ENCODE data around the gene PAPOLB.
A peak's percentile ranks its signal among the peaks of the same experiment; 100 is the strongest.

PAPOLB gene

DNA sequence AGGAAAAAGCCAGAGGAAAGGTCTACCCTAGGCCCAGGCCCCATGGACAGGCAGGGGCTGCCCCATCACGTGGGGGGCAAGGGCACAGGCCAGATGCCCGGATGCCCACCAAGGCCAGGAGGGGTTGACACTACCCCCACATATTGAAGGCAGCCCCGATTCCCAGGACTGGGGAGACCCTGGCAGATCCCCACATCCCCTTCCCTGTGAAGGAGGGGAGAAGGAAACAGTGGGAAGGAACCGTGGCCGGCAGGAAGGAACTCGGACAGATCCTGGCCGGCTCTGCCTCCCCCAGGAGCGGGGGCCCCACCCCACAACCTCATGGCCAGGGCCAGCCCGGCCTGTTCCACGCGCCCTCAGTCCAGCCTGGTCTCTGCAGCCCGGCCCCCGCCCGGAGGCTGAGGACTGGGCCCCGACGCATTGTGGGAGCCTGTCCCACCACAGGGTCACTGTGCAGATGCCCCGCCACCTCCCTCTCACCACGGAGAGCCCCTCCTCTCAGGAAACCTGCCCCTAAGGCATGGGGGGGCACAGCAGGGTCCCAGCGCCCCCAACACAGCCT lies 41.3 kb downstream of the PAPOLB start:
- no peak for DNase-seq

GRCh38 chr7:4819560-4820404 lies 42.0 kb downstream of the PAPOLB start:
- no peak for DNase-seq

DNA sequence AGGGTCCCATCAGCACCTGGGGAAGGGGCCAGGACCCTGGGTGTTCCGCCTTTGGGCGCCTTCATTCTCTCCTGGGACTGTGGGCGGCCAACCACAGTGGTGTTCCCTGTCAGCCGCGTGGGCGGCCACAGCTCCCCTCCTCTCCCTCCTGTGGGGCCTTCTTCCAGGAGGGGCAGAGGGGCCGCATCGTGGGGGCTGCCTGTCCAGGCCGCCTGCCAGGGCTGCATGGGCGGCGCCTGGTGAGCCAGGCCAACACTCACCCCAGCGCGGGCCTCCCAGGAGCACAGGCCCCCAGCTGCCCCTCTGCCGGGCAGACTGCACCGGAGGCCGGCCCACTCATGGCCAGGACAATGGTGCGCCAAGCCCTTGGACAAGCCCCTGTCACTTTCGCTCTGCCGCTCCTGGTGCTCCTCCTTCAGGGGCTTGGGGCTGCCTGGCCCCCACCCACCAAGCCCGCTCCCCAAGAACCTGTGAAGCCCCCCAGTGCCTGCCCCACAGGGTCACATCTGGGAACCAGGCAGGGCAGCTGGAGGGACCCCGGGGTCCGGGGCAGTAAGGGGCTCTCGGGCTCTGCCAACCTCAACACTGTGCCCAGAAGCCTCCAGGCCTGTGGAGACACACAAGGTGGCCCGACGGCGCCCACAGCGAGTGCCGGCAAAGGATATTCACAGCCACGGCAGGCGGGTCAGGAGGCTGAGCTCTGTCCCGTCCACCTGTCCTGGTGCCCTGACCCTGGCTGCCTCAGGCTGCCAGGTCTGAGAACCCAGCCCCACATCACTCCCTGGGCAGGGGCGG lies 43.6 kb downstream of the PAPOLB start:
- no peak for DNase-seq

GRCh38 chr7:4817178-4817901 lies 44.5 kb downstream of the PAPOLB start:
- no peak for DNase-seq

DNA sequence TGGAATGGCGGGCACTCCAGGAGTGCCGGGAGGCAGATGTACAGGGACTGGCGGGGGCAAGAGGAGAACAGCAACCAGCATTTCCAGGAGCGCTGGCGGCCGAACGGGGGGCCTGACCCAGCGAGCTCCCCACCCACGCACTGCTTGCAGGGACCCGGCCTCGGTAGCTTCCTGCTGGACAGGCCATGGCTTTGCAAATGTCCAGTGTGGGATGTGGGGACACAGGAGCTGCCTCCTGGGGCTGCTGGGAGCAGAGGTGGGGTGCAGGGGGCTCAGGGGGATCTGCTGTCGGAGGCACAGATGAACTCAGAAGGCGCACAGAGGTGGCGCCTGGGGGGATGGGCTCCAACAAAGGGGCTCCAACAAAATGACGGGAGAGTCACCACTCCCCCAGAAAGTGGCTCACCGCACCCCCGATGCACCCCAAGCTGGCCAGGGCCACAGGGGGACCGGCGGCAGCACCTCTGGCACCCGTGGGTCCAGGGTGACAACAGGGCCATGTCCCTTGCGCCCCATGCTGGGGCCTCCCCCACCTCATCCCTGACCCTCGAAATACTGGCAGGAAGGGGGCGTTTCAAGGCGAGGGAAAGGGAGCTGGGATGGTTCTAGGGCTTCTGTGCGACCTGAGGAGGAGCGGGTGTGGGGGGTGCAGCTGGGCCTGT lies 45.3 kb downstream of the PAPOLB start:
- DNase-seq = no peak

DNA sequence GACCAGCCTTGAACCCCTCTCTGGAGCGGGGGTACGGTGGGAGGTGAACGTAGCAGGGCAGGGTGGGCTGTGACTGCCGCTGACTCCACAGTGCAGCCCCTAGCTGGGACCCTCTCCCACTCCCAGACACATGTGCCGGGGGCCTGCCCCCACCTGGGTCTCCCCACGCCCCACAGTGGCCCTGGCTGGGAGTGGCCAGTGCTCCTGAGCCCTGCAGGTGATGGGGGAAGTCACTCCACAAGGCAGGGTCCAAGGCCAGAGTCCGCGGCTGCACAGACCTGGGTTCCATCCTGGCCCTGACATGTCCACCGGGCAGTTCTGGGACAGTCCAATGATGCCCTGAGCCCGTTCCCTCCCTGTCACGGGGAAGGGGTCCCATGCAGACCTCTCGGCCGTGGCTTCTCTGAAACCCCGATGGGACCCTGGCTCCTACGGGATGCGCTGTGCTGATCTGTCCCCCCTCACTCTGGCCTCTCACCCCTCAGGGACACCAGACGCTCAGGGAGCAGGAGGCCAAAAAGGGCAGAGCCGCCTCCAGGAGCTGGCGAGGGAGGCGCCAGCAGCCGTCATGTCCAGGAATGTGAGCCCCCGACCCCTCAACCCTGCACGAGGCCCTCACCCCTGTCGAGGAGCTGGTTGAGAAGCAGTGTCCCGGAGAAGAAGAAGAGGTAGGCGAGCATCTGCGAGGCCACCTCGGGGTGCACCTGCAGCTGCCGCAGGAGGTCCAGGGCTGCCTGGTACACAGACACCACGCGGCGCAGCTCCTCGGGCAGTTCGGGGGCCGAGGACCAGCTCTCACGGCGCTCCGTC lies 46.0 kb downstream of the PAPOLB start:
- no peak for DNase-seq

- DNase-seq = no peak
Observed at GRCh38 chr7:4815121-4815520, 46.7 kb downstream of the PAPOLB start.

DNA sequence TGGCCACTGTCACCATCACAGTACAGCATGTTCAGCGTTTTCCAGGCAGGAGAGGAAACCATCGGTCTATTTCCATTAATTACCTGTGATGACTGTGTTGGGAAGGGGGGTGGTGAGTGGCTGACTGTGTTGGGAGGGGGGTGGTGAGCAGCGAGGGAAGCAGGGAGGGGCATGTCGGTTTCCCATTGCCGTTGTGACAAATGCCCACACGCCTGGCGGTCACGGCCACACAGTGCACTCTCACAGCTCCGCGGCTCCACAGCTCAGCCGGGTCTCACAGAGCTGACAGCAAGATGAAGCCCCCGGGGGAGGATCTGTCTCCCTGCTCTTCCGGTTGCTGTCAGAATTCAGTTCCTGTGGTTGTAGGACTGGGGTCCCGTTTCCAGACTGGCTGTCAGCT lies 47.4 kb downstream of the PAPOLB start:
- no peak for DNase-seq

- no peak for DNase-seq
Observed at GRCh38 chr7:4809666-4810065, 52.2 kb downstream of the PAPOLB start.

DNA sequence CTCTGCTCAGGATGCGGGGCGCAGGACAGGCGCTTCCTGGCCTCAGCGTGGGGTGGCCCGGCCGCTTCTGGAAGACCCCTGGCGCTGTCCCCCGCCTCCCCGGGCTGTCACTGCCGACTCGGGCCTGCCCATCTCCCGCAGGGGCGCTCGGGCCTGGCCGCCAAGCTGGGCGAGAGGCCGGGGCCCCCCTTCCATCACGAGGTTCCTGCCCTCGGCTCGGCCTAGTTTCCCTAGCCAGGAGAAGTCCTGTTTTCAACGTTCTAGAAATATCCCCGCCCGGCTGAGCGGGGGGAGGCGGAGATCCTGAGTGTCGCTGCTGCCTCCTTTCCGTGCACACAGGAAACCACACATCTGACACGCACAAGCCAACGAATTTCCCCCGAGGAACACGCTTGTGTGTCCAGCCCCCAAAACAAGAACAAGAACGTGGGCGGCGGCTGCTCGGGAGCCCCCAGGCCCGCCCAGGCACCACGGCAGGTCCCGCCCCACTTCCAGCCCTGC lies 52.7 kb downstream of the PAPOLB start:
- peak; percentile 24 for DNase-seq

GRCh38 chr7:4808565-4808964 lies 53.3 kb downstream of the PAPOLB start:
- DNase-seq = no peak

- no peak for DNase-seq
Observed at GRCh38 chr7:4808026-4808425, 53.8 kb downstream of the PAPOLB start.

All from effector CD8-positive, alpha-beta T cell (primary cell).